ENCODE measurements around the gene FHIT.

- TF ChIP-seq GABPA (IDR thresholded peaks at IDR 0.05; ENCODE audit: low read depth) (no peak), POLR2AphosphoS5 (IDR thresholded peaks at IDR 0.05; ENCODE audit: low read depth, low read length) (no peak)
Measured at GRCh38 chr3:59795756-59796155, 1455.5 kb downstream of the FHIT start.
